IMR-90 (cell line): Measurements from ENCODE around the gene TMEM200C.

Experiments used
- BHLHE40 ChIP-seq: fragments of 150-350 bp; IDR thresholded peaks from 2 replicates; pipeline ENCODE4 v1.6.1; 2016; ENCODE audit warnings: mild to moderate bottlenecking, low read depth, low read length
- CTCF ChIP-seq: conservative IDR thresholded peaks from 2 replicates; pipeline ENCODE4 v1.5.1; 2012; ENCODE audit warnings: mild to moderate bottlenecking, low read depth, low read length, improper control_type of control experiment
- POLR2A ChIP-seq: IDR thresholded peaks from 2 replicates; pipeline ENCODE4 v1.6.1; 2012; ENCODE audit warnings: mild to moderate bottlenecking, low read depth, low read length

- TF ChIP-seq BHLHE40 (no peak), POLR2A (no peak), CTCF (no peak)
Measured at GRCh38 chr18:5874336-5874735, 21.0 kb downstream of the TMEM200C start.
